Inferior parietal cortex (tissue), 1 donor: ENCODE measurements around the gene KNCN.

ENCODE experiments used
- DNase-seq: peaks from one replicate; pipeline ENCODE4 v3.0.0-alpha.2; 2016; ENCODE audit errors: extremely low spot score

Gene KNCN

DNA sequence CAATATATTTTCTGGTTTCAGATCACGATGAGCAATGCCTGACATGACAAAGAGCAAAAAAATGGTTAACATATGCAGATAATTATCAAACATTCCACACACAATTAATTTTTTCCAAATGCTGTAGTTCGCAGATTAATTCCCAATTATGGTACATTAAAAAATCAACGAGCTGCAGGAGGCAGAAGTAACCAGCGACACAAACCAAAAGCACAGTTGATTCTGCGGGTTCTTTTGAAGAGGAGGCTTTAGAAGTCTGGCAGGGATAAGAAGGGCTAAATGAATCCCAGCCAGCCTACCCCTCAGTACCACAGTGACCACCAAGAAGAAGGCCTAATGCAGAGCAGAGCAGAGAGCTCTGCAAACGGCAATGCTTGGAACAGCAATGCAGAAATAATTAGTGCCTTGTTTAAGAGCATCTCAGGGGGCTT, 17.0 kb upstream of the KNCN start:
- DNase-seq = no peak

DNA sequence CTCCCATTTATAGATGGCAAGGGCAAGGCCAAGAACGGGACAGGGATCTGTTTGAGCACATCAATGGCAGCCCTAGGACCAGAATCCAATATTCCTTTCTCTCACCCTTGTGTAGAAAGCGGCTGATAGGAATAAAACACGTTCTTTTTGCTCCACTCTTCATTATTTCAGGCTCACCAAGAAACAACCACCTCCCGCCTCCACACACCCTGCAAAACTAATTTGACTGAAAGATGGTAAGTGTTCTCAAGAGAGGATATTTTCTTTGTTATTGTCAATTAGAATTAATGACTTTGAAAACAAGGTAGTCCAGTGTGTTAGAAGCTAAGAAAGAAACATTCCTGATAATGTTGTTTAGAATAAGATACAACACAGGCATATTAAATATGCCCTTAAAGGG, 11.9 kb upstream of the KNCN start:
- no peak for DNase-seq

DNA sequence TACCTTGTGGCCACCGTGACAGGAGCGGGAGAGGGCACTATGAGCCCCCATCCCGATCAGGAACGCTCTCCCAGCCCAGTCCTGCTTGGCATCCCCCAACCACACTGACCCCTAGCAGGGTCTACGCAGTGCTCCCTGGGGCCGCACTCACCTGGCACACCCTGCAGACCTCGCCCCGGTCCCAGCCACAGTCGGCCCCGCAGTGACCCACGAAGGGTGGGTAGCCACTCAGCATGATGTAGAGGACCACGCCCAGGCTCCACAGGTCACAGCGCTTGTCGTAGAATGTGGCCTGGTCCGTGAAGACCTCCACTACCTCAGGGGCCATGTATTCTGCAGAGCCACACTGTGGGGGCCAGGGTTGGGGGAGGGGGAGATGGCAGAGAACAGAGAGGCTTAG, 11.1 kb upstream of the KNCN start:
- DNase-seq = no peak

DNA sequence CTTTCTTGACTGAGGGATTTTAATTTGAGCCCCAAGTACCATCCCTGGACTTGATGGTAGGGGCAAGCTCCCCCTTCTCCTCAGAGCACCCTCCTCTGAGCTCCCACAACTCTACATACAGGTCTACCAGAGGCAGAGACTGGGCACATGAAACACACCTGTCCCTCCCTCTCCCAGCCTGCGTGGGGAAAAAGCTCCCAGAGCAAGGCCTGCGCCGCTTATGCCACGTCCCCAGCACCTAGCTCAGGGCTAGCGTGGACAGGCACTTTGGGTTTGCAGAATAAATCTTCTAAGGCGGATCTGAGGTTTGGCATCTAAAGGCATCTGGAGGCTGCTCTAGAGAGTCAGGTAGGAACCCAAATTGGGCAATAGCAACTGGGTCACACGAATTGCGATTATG, 7.5 kb upstream of the KNCN start:
- DNase-seq = no peak

DNA sequence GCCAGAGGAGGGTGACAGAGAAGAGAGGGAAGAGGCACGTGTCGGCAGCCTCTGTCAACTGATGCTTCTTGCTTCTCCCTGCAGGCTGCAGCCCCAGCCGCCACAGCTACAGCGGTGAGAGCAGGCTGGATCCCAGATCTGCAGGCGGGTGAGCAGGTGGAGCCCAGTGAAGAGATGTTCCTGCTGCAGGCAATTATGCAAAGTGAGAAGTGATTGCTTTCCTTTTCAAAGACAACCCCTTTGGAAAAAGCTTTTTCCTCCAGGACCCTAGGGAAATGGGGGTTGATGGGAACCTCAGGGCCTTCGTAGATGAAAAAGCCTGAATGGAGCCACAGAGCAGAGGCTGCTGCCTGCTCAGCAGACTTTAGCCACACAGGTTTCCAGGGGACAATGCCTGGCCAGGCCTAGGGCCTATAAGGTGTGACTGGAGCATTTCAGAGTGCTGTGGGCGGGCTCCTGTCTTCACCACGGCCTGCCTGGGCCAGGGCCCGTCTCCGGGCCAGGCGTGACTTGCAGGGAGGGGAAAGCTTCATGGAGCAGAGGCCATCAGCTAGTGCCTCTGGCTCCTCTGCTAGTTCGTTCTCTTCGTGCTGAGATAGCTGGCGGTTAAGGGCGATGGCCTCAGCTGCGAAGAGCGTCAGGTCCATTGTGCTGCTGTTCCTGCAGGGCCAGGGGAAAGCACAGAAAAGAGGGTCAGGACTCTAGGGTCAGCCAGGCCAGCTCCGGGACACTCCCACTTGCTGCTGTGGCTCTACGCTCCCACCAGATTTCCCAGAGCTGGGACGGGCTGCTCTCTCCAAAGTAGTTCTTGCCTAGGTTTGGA, 6.9 kb upstream of the KNCN start:
- DNase-seq = no peak

DNA sequence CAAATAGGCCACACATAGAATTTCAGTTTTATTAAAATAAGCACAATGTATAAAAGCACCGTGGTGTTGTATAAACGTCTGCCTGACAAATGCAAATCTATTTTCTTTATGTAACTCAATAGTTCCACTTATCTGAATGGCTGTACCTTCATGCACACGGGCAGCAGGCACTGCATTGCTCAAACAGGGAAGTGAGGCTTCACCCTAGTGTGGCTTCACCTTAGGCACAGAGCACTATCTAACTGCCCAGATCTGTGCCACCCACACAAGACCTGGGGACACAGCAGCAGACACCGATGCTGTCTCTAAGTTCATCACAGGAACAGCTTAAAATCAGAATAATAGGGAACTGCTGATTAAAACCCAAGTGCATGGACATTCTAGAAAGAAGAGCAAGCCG, 6.0 kb upstream of the KNCN start:
- no peak for DNase-seq

DNA sequence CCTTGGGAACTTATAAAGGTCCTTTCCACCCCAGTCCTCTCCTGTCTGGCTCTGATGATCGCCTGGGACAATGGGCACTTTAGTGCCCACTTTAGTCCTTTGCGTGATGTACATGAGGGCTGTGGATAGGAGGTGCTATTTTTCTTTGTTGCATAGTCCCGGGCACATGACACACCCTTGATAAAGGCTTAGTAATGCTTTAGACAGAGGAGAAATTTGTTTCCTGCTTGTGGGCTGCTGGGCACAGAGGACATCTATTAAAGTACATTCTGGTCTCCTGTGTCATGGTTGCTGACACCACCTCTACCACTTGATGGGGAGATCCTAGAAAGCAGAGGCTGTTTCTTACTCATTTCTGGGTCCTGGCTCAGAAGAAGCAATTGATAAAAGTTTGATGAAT, 5.4 kb upstream of the KNCN start:
- DNase-seq = no peak

DNA sequence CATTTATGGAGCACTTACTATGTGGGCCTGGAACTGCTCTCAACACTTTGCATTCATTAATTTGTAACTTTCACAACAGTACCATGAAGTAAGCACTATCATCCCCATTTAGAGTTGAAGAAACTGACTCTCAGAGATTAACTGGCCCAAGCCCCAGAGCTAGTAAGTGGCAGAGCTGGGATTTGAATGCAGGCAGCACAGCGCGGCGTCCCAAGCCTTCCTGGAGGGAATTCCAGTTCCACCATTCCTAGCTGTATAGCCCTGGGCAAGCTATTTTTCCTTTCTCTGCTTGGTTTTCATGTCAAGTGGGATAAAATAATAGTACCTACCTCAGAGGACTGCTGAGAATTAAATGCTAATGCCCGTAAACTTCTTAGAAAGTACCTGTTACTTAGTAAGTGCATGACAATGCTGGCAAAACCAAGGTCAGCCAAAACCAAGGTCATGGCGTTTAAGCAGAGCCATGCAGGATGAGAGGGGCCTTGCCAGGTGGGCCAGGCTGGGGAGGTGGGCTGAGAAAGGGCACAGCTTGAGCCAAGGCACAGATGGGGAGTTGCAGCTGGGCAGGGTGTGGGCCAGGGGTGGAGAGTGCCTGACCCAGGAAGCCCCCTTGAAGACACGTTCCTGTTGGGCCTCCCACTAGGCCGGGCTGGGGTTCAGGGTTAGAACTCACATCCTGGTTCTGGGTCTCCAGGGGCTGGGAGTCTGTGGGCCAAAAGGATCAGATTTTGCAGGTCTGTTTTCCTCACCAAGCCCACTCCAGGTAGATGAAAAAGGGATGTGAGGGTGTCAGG, 4.6 kb upstream of the KNCN start:
- no peak for DNase-seq

DNA sequence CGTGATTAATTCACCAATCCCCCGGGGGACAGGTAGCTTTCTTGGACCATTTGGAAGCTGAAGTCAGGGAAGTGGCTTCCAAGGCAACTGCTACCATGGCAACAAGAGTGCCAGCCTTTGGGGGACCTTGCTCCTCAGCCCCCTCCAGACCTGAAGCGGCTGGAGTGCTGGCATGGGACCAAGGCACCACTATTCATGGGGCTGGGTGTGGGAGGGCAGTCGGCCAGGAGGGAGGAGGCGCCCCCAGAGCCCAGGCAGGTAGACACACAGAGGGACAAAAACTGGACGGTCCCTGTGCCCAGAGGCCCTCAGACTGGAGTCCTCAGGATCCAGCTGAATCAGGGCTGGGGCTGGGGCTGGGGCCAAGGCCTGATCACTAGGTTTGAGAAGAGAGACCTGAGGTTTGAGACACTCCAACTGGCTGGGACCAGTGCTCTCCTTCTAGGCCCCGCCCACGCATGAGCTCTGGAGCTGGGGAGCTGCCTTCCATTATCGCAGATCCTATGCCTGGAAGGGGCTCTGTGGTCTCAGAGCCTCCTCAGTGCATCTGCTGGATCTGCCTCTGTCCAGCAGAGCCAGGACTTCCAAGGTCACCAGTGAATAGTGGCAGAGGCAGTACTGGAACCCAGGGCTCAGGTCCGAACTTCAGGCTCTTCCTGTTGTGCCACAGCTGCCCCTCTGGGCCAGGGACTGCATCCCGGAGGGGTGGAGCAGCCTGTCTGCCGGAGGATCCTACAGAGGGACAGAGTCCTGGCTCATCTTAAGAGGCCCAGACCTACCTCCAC, 3.3 kb upstream of the KNCN start:
- DNase-seq = no peak

DNA sequence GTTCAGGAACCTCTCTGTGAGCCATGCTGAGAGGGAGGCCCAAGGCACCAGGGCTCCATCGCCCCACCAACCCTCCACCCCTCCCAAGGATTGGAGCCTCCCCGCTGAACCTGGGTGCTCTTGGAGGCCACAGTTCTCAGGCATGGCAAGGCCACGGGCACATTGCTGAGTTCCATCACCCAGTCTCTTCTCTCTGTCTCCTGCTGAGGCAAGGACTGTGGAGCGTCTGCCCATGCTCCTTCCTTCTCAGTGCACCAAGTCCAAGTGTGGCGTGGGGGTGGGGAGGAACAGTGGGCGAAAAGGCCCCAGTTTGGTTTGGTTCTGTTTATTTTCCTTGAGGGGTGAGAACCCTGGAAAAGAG, 2.8 kb upstream of the KNCN start:
- no peak for DNase-seq

DNA sequence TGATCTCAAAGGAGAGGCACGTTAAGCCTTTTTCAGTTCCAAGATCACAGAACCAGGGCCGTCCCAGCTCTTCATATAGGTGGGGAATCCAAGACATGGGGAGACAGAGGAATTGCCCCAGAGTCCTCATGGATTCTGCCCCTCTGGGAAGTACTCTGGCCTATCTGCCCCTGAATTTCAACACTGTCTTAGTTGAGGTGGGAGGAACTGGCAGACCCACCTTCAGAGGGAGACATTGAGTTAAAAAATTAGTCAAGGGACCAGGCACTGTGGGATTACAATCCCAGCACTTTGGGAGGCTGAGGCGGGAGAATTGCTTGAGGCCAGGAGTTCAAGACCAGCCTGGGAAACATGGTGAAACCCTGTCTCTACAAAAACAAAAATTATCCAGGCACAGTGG, 2.1 kb upstream of the KNCN start:
- no peak for DNase-seq

DNA sequence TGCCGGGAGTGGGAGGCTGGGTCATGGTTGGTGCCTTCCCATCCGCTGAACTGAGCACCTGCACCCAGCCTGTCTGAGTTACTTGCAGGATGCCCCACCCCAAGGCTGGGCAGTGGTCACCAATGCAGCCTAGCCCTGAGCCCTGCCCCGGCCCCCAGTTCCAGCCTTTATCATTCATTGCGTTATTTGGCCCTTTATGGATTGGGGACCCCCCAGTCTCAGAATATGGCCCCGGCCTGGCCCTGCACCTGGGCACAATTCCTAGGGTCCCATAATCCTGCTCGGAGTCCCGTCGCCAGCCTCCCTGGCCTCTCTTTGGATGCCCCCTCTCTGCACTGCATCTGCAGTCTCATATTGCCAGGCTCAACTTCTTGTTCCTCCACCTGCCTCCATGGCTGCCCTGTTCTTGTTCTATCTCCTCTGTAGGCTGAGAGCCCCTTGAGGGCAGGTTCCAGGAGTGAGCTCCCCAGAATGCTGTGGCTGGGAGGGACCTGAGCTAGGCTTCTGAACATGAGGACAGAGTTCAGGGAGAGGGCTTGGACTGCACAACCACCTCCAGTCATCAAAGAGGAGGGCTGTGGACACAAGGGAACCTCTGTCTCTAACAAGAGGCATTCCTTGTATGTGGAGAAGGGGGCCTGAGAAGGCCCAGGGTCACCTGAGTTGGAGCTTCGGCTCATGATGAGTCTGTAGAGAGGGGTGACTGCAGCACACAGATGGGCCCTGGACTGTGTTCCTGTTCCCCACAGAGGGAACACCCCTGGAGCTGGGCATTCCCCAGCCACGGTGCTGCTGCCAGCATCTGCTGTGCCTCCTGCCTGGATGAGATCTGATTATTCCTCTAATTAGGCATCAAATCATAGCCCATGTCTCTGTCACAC, 1.1 kb upstream of the KNCN start:
- DNase-seq = no peak

DNA sequence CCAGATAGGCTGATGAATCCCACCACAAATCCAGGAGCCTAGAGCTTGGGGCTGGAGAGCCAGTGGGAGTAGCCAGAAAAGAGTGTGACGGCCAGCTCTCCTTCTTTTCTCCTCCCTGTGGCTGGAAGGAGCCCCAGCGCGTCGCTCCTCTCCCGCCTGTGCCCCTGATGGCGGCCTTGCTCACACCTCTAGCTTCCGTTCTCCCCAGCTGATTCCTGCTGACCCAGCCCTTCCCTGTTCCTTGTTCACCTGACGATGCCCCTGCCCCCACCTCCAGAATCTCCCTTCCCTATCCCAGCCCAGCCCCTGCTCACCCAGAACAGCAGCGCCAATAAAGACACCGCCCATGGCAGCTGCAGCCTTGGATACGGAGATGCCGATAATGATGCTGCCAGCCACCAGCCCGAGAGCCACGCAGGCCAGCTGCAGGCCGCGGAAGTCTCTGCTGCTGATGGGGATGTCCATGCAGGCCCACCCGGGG, 656 bp downstream of the KNCN start:
- no peak for DNase-seq

DNA sequence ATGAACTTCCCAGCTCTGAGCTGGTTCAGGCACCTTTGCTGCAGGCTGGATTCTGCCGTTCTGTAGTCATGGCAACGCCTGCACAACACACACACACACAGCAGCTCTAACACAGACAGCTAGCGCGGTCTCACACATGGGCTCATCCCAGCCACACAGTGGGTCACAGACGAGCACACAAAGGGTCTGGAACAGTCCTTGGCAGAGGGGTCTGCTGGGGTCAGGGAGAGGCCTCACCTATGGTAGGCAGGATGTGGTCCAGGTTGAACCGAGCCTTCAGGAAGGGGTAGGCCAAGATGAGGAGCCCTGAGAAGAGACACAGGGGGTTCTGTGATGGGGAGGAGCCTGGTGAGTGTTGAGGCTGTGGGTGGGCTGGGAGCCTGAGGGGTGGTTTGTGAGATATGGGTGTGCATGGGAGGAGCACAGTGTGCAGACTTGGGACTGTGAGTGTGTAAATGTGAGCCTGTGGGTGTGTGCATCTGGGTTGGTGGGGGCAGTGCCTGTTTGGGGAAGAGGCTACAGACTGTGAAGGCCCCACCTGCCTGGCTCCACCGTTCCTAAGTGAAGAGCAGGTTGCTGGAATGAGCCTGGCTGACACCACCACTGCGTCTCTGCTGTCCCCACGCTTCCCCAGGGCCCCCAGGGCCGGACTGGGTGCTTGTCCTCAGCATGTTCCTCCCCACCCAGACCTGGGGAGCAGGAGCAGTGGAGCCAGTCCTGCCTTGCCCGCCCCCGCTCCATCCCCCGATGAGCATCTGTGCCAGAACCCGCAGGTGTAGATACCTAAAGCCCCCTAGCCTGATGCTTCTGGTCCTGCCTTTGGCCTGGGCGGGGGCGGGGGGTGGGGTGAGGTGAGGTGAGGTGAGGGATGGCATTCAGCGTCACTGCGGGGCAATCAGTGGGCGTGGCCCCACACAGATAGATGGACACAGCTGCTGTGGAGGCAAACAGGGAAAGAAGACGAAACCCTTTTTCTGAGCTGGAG, 1.5 kb downstream of the KNCN start:
- no peak for DNase-seq

DNA sequence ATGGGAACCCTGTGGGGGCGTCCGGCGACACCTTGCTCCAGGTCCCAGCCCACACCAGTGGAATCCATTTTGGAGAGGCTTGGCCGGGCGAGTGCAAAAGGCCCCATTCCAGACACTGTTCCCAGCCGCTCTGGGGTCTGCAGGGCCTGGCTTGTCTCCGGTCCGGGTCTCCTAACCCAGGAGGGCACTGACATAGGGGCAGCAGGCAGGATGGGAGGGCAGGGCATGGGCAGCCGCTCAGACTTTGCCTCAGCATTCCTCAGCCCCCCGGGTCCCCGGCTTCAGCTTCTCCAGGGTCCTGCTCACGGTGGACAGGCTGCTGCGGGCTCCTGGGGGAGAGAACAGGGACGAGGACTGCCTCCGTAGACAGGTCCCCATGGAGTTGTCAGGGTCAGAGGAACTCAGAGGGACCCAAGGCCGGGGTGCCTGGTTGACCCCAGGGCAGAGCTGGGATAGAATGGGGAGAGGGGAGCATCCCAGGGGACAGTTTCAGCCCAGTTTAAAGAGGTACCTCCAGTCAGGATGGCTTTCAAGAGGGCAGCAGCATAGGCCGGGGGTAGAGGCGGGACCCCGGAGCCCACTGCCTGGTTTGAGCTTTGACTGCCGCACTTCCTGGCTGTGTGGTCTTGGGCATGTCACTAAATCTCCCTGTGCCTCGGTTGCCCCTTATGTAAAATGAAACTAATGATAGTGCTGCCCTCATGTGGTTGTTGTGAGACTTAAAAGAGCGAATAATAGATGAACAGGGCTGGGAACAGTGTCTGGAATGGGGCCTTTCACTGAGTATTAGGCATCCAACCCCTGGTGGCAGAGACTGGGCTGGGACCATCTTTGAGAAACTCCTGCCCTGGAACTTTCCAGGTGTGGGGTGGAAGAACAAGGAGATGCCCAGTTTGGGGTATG, 3.7 kb downstream of the KNCN start:
- DNase-seq = peak; percentile 69

DNA sequence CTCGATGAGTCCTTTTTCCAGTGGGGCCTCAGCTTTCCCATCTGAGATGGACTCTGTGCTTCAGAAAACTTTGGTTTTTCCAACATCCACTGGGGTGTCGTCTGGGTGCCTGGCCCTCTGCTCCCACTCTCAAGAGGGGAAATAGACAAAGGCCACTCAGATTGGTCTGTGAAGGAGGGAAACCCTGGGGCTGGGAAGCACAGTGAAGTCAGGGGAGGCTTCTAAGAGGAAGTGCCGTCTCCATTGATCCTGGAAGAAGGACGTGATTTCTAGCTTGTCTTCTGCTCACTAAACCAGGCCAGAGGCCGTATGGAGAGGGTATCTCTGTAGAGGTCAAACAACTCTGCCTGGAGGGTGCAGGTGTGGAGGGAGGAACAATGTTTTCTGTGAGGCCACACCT, 5.2 kb downstream of the KNCN start:
- DNase-seq = no peak

DNA sequence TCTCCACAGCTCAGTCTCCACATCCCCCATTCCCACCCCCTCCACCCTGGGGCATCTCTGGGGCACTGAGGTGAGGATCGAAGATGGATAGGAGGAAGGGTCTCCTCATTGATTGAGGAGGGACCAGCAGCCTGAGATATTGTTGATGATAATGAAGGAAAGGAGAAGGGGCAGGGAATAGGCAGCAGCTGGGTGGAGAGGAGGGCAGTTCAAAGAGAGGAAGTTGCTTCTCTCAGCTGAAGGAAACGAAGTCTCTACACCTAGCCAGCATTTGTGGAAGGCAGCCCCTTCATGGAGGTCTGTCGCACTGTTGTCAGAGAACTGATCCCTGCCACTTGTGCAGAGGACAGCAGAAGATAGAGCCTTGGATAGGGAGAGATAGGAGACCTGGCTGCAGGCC, 5.7 kb downstream of the KNCN start:
- no peak for DNase-seq

DNA sequence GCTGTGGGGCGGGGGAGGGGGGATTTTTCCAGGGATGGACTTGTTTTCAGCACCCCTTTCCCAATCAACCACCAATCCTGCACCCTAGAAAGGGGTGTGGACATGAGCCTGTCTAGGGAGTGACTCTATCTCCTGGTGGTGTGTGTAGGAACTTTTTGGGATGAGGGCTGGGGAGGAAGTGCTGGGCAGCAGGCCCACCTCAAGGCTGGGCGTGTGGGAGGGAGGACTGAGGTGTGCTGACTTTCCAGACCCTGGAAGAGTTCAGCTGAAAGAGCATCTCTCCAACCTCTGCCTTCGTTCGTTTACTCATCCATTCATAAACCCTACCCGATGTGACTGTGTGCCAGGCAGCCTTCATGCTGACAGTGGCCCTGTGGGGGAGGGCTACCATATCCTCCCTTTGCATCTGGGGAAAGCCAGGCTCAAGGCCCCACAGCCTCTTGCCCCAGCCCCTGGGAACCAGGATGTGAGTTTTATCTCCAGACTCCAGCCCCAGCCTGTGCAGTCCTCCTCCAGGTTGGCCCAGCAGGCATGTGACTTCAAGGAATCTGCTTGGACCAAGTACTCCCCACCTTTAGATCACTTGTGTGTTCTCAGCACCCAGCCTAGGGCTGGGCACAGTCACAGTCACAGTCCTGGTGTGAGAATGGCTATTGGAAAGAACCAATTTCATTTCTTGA, 6.7 kb downstream of the KNCN start:
- DNase-seq = no peak
